Stimulated activated CD8-positive, alpha-beta memory T cell treated with anti-CD3 and anti-CD28 coated beads, Interleukin-12 subunit alpha, Interleukin-12 subunit beta, amount 100 ng/mL, for 1 hour (primary cell): ENCODE results near the gene ANO2.

Experiments used
- DNase-seq: peaks from one replicate; pipeline ENCODE4 v3.0.0-alpha.2; 2020; ENCODE audit warnings: low read depth

Gene ANO2

DNA sequence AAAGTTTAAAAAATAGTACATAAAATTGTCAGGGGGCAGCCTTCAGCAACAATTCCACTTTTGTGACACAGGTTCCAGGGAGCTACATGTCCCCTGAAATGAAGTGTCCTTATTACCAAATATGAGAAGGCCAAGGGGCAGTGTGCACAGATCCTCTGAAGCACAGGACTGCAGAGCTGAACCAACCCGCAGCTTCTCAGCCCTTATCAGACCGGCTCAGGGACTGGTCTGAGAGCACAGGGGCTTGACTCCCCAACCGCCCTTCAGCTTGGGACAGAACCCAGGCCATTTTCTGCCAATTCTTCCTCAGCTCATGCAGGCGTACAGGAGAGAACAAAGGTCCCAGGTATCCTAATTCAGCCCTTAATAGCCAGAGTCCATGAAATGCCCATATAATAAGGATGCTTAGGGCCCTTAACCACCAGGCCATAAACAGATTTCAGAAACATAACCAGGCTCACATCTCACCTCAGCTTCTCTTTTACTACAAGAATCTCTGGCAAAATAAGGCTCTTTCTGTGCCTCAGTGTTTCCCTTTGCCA, 221.3 kb downstream of the ANO2 start:
- no peak for DNase-seq

DNA sequence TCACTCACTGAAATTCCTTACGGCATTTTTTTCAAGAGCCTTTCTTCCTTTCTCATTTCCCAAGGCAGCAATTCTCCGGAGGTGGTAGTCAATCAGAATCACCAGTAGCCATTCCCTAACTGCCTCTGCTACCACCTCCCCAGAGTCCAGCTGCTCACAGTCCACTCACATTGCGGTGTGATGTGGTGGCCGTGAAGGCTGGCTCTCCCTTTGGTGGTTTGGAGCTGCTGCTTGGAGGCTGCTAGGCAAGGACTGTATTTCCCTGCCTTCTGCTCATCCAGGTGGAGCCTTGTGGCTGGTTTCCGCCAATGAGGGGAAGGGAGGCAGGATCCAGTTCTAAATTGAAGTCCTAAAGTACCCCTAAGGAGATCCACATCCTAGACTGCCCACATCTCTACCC, 222.0 kb downstream of the ANO2 start:
- DNase-seq = no peak

GRCh38 chr12:5720381-5721005, 224.6 kb downstream of the ANO2 start:
- DNase-seq = no peak

- DNase-seq = no peak
Measured at GRCh38 chr12:5718680-5719079, 226.4 kb downstream of the ANO2 start.

- no peak for DNase-seq
Measured at GRCh38 chr12:5718073-5718472, 227.0 kb downstream of the ANO2 start.

DNA sequence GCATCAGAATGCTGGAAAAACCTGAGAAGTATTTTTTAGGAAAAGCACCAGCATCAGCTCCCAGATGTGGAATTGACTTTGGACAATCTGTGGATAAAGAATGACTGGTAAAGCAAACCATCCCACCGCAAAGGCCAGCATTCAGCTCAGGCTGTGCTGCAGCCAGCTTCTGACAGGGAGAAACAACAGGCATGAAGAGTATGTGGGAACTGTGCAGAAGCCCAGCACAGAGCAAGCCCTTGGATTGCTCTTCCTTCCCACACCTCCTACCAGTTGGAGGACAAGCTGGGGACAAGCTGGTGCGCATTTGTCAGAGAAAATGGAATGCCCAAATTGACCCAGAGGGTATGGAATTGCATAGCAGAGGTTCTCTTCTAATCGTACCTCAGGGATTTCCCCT, 228.1 kb downstream of the ANO2 start:
- no peak for DNase-seq

DNA sequence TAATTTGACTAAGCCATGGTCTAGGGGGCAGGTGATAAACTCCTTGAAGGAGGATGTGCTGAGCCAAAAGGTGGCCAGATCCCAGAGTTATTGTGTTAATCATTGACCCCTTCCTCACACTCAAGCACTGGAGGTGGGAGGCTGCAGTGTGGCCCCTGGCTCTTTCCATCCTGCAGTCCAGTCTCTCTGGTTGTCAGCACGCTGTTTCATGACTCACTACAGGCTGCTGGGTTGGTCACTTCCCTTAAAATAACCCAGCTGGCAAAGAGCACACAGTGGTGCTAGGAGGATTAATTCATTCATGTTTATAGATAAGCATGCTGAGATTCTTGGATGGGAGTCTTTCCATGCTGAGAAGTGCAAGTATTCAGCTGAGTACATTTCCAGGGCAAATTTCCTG, 228.9 kb downstream of the ANO2 start:
- no peak for DNase-seq

GRCh38 chr12:5715021-5715420, 230.0 kb downstream of the ANO2 start:
- DNase-seq = no peak

- no peak for DNase-seq
Measured at GRCh38 chr12:5713599-5714081, 231.4 kb downstream of the ANO2 start.

GRCh38 chr12:5710260-5710878, 234.7 kb downstream of the ANO2 start:
- DNase-seq = no peak

DNA sequence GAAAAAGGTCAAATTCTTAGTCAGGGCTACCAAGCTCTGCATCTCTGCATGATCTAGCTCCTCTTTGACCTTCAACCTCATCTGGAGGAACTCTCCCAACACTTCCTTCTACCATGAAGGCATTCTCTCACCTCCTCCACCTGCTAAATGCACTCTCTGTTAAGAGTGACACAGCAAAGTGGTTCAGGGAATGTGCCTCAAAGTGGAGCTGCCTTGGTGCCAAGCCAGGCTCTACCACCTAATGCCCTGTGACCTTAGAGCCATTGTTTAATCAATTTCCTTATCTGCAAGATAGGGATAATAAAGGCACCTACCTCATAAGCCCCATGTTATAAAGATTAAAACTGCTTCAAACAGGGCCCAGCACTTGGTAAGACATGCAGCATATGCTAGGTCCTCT, 236.7 kb downstream of the ANO2 start:
- DNase-seq = no peak

DNA sequence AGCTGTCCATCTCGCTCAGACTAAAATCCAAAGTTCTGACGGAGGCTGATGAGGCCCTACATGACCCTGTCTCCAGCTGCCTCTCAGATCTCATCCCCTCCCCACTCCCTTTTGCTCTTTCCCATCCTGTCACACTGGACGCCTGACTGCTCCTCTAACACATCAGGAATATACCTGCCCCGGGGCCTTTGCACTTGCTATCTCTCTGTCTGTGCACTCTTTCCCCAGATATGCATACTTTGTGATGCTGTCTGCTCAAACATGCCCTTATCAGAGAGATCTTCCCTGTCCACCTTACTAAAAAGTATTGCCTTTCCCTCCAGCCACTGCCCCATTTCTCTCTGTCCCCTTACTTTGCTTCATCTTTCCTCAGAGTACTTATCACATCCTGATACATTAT, 238.8 kb downstream of the ANO2 start:
- no peak for DNase-seq

- no peak for DNase-seq
Measured at GRCh38 chr12:5705791-5706190, 239.3 kb downstream of the ANO2 start.

DNA sequence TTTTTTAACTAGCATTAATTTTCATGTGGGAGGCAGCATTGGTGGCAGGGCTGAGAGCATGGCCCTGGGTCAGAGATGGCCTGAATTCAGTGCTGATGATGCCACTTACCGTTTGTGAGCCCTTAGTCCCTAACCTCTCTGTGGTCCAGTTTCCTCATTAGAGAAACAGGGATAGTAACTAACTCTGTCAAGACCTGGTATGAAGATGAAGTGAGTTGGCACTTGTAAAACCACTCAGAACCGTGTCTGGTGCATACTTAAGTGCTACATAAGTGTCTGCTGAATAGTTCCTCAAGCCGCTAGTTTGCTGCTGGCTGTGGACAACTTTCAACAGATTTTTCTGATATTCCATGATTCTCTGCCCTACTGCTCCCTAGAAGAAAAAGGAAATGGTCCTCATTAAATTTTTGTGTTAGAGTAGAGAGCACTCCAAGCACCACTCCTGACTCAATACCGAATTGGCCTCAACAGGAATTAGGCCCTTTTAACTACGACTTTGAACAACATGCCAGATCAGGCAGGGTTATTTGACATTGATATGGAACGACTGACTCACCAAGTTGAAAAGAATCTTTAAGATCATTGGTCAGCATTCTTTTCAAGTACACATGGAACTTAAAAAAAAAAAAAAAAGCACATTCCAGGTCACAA, 250.2 kb downstream of the ANO2 start:
- DNase-seq = no peak

- no peak for DNase-seq
Measured at GRCh38 chr12:5692850-5693249, 252.2 kb downstream of the ANO2 start.

- DNase-seq = no peak
Measured at GRCh38 chr12:5691943-5692342, 253.1 kb downstream of the ANO2 start.

GRCh38 chr12:5690240-5690639, 254.8 kb downstream of the ANO2 start:
- DNase-seq = no peak

GRCh38 chr12:5689773-5690172, 255.3 kb downstream of the ANO2 start:
- no peak for DNase-seq

DNA sequence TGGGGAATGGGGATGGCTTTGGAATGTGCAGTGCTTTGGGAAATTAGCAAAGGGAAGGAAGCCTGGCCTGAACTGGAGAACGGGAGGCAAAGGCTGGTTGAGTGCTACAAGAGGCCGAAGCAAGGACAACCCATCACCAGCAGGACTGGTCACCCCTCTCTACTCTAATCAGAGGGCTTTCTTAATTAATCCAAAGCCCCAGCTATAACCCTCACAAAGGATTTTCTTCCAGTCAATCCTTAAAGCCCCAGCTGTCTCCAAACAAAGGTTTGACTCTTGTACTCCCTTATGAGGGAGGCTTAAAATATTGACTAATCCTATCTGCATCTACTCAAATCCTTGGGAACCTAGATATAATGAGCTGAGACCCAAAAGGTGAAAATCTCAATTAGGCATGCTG, 256.8 kb downstream of the ANO2 start:
- no peak for DNase-seq

- DNase-seq = no peak
Measured at GRCh38 chr12:5685935-5686334, 259.1 kb downstream of the ANO2 start.

DNA sequence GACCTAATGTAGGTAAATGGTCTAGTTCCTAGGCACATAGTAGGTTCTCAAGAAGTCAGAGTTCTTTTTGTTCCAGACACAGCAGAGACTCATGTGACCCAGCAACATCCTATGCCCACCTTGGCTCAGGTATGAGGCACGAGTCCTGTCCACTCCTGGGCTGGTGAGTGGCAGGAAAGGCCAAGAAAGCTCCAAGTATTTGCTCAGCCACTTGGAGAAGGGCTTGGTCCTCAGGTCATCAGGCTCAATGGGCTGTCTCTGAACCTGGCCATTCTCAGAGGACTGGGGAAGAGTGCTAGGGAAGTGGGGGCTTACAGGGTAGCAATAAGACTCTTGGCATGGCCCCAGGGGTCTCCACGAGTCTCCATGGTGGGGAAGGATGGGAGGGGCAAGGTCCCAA, 260.1 kb downstream of the ANO2 start:
- no peak for DNase-seq

DNA sequence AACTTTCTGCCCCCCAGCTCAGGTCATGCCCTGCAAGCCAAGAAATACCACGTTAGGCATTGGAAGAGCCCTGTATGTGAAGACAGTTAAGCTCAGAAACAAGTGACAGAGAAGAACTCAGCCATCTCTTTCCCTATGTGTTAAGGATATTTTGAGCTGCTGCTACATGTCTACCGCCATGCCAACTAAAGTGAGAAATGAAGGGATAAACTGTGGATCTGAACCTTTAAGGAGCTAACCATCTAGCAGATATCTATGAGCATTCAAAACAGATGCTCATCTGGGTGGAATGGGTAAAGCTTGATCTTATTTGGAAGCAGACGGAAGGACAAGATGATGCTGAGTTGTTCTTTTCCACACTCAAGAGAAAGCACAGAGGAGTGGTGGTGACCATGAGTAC, 262.5 kb downstream of the ANO2 start:
- DNase-seq = no peak

- no peak for DNase-seq
Measured at GRCh38 chr12:5678176-5678575, 266.9 kb downstream of the ANO2 start.
